Measurements from ENCODE around the gene TMEFF2. TPM values are rescaled to one million over a fixed set of nuclear protein-coding genes. Genes with fewer than 3 reads are reported as not detected.

Gene TMEFF2
- total RNA-seq, 1 donor from 2014 or later, result 0.41 TPM

GRCh38 chr2:192029089-192029488 lies 165.6 kb downstream of the TMEFF2 start:
- no peaks in the 10 kb centered on the region for H4K20me1 ChIP-seq (ENCODE audit: insufficient read depth, low read length)
- H3K4me1 Mint-ChIP-seq (ENCODE audit: low read depth, unreplicated experiment), result no peaks in the 10 kb centered on the region
- no peak overlapping the region for H3K4me3 Mint-ChIP-seq (ENCODE audit: unreplicated experiment)
- no peak overlapping the region for H3K27ac ChIP-seq (ENCODE audit: low read depth, low read length)
- H3K27me3 Mint-ChIP-seq (ENCODE audit: low read depth, unreplicated experiment), result no peaks in the 10 kb centered on the region
- no peak overlapping the region for H3K4me2 ChIP-seq (ENCODE audit: low read length)
- no peak overlapping the region for H3K4me3 ChIP-seq (ENCODE audit: insufficient read depth, low read depth, low read length)
- no peak overlapping the region for H3K27ac Mint-ChIP-seq (ENCODE audit: unreplicated experiment)
- FAIRE-seq (no peak), DNase-seq (ENCODE audit: low read depth) (no peak)
- H2AFZ ChIP-seq (ENCODE audit: low read depth, low read length), result no peak overlapping the region
- TF ChIP-seq CTCF (IDR thresholded peaks at IDR 0.05; ENCODE audit: insufficient read depth, low read depth, low read length) (peak; percentile 10), EZH2 (IDR thresholded peaks at IDR 0.05; ENCODE audit: insufficient read depth, low read length) (no peak)
- no peaks in the 10 kb centered on the region for H3K36me3 ChIP-seq (ENCODE audit: insufficient read depth, low read length)
- no peaks in the 10 kb centered on the region for H3K9me3 ChIP-seq (ENCODE audit: insufficient read depth, low read depth, low read length)
- H3K79me2 ChIP-seq (ENCODE audit: insufficient read depth, low read length), result no peaks in the 10 kb centered on the region
- no peaks in the 10 kb centered on the region for H3K4me1 ChIP-seq (ENCODE audit: insufficient read depth, low read length)
- H3K27me3 ChIP-seq (ENCODE audit: insufficient read depth, low read length), result no peaks in the 10 kb centered on the region
- H3K9ac ChIP-seq (ENCODE audit: low read length), result no peak overlapping the region
- H3K9me3 Mint-ChIP-seq (ENCODE audit: unreplicated experiment), result peaks cover 4% of the 10 kb centered on the region
- H3K36me3 Mint-ChIP-seq (ENCODE audit: low read depth, unreplicated experiment), result no peaks in the 10 kb centered on the region

GRCh38 chr2:192026825-192027120 lies 168.0 kb downstream of the TMEFF2 start:
- no peaks in the 10 kb centered on the region for H3K9me3 ChIP-seq (ENCODE audit: insufficient read depth, low read depth, low read length)
- H2AFZ ChIP-seq (ENCODE audit: low read depth, low read length), result no peak overlapping the region
- no peak for TF ChIP-seq CTCF (IDR thresholded peaks at IDR 0.05; ENCODE audit: insufficient read depth, low read depth, low read length)
- Mint-ChIP-seq H3K36me3 (ENCODE audit: low read depth, unreplicated experiment) (no peaks in the 10 kb centered on the region), H3K4me1 (ENCODE audit: low read depth, unreplicated experiment) (no peaks in the 10 kb centered on the region), H3K27me3 (ENCODE audit: low read depth, unreplicated experiment) (no peaks in the 10 kb centered on the region), H3K9me3 (ENCODE audit: unreplicated experiment) (peaks cover 4% of the 10 kb centered on the region), H3K27ac (ENCODE audit: unreplicated experiment) (no peak overlapping the region), H3K4me3 (ENCODE audit: unreplicated experiment) (no peak overlapping the region)
- FAIRE-seq (no peak), DNase-seq (ENCODE audit: low read depth) (no peak)
- no peak overlapping the region for H3K4me2 ChIP-seq (ENCODE audit: low read length)
- no peaks in the 10 kb centered on the region for H3K4me1 ChIP-seq (ENCODE audit: insufficient read depth, low read length)
- no peaks in the 10 kb centered on the region for H4K20me1 ChIP-seq (ENCODE audit: insufficient read depth, low read length)
- no peaks in the 10 kb centered on the region for H3K36me3 ChIP-seq (ENCODE audit: insufficient read depth, low read length)
- H3K79me2 ChIP-seq (ENCODE audit: insufficient read depth, low read length), result no peaks in the 10 kb centered on the region
- no peak overlapping the region for H3K4me3 ChIP-seq (ENCODE audit: insufficient read depth, low read depth, low read length)
- no peak overlapping the region for H3K27ac ChIP-seq (ENCODE audit: low read depth, low read length)
- no peak overlapping the region for H3K9ac ChIP-seq (ENCODE audit: low read length)
- H3K27me3 ChIP-seq (ENCODE audit: insufficient read depth, low read length), result no peaks in the 10 kb centered on the region

- Mint-ChIP-seq H3K4me3 (ENCODE audit: unreplicated experiment) (no peak overlapping the region), H3K27me3 (ENCODE audit: low read depth, unreplicated experiment) (no peaks in the 10 kb centered on the region), H3K4me1 (ENCODE audit: low read depth, unreplicated experiment) (no peaks in the 10 kb centered on the region), H3K9me3 (ENCODE audit: unreplicated experiment) (peaks cover 4% of the 10 kb centered on the region), H3K27ac (ENCODE audit: unreplicated experiment) (no peak overlapping the region), H3K36me3 (ENCODE audit: low read depth, unreplicated experiment) (no peaks in the 10 kb centered on the region)
- no peaks in the 10 kb centered on the region for H3K79me2 ChIP-seq (ENCODE audit: insufficient read depth, low read length)
- DNase-seq (ENCODE audit: low read depth) (no peak), FAIRE-seq (no peak)
- no peak overlapping the region for H3K9ac ChIP-seq (ENCODE audit: low read length)
- no peak overlapping the region for H3K27ac ChIP-seq (ENCODE audit: low read depth, low read length)
- H3K4me2 ChIP-seq (ENCODE audit: low read length), result no peak overlapping the region
- H3K27me3 ChIP-seq (ENCODE audit: insufficient read depth, low read length), result no peaks in the 10 kb centered on the region
- no peaks in the 10 kb centered on the region for H3K36me3 ChIP-seq (ENCODE audit: insufficient read depth, low read length)
- no peak overlapping the region for H3K4me3 ChIP-seq (ENCODE audit: insufficient read depth, low read depth, low read length)
- no peaks in the 10 kb centered on the region for H4K20me1 ChIP-seq (ENCODE audit: insufficient read depth, low read length)
- no peaks in the 10 kb centered on the region for H3K9me3 ChIP-seq (ENCODE audit: insufficient read depth, low read depth, low read length)
- H2AFZ ChIP-seq (ENCODE audit: low read depth, low read length), result no peak overlapping the region
- TF ChIP-seq EZH2 (IDR thresholded peaks at IDR 0.05; ENCODE audit: insufficient read depth, low read length) (no peak), CTCF (IDR thresholded peaks at IDR 0.05; ENCODE audit: insufficient read depth, low read depth, low read length) (no peak)
- H3K4me1 ChIP-seq (ENCODE audit: insufficient read depth, low read length), result no peaks in the 10 kb centered on the region
Measured at GRCh38 chr2:192026059-192026824, 168.5 kb downstream of the TMEFF2 start.
